Measurements from ENCODE around the gene LVRN.
A peak's percentile ranks its signal among the peaks of the same experiment; 100 is the strongest.

The LVRN gene

DNA sequence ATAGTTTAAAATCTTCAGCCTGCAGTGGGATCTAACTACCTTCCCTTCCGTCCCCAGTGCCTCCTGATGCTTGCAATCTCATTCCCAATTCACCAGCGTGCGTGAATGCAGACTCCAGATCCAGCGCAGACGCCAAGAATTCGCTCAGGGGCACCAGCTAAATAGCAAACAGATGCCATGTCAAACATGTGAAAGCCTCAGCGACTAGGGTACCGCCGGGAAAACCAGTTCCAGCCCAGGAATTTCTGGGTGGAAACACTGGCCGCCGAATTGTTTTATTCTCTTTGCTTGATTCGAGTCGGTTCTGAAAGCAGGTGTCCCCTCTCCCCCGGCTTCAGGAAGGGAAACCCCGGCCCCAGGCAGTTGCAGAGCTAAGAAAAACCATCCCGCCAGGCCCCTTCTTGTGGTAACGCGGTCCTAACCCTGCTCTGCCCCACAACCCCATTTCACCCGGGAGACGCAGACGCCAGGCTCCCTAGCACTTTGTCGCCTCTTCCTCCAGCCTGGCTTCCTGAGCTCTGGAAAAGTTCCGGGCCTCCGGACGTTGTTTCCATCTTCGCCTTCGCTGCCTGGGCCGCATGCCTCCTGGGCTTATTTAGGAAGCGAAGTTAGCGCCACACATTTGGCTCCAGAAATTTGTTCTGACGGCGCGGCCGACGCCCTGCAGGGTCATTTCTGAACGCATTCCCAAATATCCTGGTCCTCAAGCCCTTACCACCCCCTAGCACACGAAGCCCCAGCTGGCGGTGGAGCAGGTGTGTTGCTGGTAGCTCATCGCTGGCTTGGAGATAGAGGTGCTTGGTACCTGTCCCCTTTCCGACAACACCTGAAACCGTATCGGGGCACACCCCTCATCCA is 665 bp upstream of the LVRN start:
- no peak for DNase-seq (ENCODE audit: low read depth)

DNA sequence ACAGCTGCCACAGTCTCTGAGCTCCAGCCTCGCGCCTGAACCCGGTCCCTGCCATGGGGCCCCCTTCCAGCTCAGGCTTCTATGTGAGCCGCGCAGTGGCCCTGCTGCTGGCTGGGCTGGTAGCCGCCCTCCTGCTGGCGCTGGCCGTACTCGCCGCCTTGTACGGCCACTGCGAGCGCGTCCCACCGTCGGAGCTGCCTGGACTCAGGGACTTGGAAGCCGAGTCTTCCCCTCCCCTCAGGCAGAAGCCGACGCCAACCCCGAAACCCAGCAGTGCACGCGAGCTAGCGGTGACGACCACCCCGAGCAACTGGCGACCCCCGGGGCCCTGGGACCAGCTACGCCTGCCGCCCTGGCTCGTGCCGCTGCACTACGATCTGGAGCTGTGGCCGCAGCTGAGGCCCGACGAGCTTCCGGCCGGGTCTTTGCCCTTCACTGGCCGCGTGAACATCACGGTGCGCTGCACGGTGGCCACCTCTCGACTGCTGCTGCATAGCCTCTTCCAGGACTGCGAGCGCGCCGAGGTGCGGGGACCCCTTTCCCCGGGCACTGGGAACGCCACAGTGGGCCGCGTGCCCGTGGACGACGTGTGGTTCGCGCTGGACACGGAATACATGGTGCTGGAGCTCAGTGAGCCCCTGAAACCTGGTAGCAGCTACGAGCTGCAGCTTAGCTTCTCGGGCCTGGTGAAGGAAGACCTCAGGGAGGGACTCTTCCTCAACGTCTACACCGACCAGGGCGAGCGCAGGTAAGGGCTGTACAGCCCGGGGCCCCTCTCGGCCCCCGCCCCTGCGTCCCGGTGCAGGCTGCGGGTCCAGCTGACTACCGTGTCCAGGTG is 509 bp downstream of the LVRN start:
- no peak for DNase-seq (ENCODE audit: low read depth)

DNA sequence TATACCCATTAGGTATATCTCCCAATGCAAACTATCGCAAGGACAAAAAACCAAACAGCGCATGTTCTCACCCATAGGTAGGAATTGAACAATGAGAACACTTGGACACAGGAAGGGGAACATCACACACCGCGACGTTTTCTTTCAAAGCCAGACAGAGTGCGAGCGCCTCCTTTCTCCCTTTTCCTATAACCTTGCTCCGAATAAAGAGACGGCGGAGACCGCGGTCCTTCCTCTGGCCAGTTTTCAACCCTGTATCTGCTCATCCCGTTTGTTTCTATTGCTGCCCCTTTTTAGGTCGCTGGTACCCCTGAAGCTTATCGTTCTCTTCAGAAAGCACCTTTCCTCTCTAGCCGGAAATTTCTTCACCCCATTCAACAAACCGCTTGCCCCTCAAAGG is 1.3 kb downstream of the LVRN start:
- DNase-seq (ENCODE audit: low read depth): no peak

- DNase-seq (ENCODE audit: low read depth): no peak
Observed at GRCh38 chr5:115968770-115969169, 6.5 kb downstream of the LVRN start.

- no peak for DNase-seq (ENCODE audit: low read depth)
Observed at GRCh38 chr5:115977096-115977495, 14.8 kb downstream of the LVRN start.

- DNase-seq (ENCODE audit: low read depth): peak; percentile 34
Observed at GRCh38 chr5:115977988-115978387, 15.7 kb downstream of the LVRN start.

DNA sequence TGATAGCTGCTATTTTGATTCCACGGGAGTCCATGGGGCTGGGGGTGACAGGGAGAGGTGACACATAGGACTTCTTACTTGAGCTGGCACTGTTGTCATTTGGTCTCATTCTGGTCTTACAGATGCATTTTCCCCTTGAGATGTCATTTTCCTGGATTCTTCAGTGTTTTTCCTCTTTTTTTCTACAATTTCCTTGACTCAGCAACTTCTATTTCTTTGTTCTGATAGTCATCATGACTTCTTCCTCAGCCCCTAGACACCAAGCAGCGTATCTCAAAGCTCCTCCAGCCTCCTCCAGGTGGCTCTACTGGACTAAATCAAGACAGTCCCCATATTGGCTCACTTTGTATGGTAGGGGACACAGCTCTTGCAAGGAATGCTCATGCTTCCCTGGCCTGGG is 16.5 kb downstream of the LVRN start:
- no peak for DNase-seq (ENCODE audit: low read depth)

GRCh38 chr5:115979201-115980041 is 17.1 kb downstream of the LVRN start:
- no peak for DNase-seq (ENCODE audit: low read depth)

DNA sequence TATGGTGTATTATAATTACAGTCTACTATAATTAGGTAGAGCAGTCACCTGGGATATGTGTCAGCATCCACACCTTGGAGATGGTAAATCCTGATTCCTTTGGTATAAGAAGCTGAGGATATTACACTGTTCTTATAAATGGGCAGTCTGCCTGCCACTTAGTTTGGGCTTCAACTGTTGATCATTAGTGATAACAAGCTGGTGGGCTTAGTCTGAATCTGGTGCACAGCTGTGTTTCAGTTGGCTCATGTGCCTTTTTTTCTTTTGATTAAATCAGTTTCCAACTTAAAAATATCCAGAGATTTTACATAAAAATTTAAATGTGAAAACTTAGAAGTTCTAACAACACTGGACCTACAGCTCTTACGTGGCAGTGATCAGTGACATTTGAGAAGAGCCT is 21.2 kb downstream of the LVRN start:
- DNase-seq (ENCODE audit: low read depth): no peak

GRCh38 chr5:115985802-115986757 is 23.8 kb downstream of the LVRN start:
- no peak for DNase-seq (ENCODE audit: low read depth)

DNA sequence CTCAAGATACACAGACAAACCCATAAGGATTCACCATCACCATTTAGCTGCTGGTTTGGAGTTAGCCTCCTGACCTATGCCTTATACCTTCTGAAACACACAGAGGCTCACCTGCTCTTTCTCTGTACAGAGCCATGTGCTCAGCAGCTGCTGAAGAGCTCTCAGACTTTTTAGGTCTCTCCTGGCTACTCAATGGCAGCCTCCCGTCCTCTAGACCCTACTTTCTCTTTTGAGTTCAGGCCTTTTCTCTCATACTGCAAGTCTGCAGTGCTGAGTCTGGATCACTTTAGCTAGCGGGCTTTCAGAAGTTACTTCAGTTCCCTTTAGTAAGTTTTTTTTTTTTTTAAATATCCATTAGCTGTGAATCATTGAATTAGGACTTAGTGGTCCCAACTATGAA is 25.7 kb downstream of the LVRN start:
- DNase-seq (ENCODE audit: low read depth): no peak

DNA sequence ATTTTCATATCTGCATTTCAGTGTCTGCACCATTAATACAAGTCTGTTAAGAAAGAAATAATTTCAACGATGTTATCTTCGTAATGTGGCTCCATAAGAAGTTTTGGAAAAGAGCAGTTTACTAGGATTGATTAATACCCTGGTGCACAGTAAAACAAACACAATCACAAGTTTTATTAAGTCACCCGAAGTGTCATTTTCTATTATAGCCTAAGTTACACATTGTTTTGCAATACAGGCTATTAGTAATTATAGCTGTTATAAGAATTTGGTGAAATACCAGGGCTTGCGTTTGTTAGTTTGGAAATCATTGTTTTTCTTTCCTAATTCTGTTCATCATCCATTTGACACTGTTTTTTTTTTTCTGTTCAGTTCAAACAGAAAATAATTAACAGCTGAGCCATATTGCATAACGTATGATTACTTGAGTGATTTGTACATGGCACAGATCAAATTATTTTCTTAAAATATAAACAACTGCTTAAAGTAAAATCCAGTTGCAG is 30.6 kb downstream of the LVRN start:
- DNase-seq (ENCODE audit: low read depth): no peak

- DNase-seq (ENCODE audit: low read depth): no peak
Observed at GRCh38 chr5:115995351-115995750, 33.1 kb downstream of the LVRN start.

DNA sequence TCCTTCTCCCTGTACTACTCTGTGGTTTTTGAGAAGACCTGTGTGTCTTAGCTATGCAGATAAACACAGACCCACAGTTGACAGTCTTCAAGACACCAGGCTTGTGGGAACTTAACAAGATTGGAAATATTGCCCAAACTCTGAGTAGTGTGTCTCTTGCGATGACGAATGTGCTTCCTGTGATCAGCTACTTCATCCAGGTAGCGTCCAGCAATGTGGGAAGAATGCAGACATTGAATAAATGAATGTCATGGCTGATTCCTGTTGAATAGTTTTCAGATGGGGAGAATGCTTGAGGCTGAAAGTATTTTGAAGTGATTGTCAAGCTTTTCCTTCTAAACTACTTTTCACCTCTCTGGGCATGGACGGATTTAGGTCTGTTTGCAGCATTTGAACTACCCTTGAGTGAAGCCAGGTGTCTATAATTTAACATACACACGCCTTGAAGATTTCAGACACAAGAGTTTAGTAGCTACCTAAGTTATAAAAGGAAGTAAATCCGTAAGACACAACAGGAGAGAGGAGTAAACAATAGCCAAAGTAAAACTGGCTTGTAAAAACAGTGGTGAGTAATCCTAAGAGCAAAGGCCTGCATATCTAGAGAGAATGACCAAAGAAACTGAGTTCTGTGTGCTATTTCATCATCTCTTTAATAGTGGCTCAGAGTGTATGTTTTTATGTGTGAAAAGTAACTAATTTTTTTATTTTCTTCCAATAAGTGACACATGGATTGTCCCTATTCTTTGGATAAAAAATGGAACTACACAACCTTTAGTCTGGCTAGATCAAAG is 40.0 kb downstream of the LVRN start:
- no peak for DNase-seq (ENCODE audit: low read depth)

GRCh38 chr5:116004248-116004647 is 42.0 kb downstream of the LVRN start:
- DNase-seq (ENCODE audit: low read depth): no peak

DNA sequence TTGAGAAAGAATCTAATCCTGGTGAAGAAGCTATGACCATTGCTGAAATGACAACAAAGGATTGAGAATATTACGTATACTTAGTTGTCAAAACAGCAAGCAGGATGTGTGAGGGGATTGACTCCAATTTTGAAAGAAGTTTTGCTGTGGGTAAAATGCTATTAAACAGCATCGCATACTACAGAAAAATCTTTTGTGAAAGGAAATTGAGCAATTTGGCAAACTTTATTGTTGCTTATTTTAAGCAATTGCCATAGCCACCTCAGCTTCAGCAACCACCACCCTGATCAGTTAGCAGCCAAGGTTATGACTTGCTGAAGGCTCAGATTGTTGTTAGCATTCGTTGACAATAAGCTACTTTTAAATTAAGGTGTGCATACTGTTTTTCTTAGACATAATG is 47.5 kb downstream of the LVRN start:
- no peak for DNase-seq (ENCODE audit: low read depth)

DNA sequence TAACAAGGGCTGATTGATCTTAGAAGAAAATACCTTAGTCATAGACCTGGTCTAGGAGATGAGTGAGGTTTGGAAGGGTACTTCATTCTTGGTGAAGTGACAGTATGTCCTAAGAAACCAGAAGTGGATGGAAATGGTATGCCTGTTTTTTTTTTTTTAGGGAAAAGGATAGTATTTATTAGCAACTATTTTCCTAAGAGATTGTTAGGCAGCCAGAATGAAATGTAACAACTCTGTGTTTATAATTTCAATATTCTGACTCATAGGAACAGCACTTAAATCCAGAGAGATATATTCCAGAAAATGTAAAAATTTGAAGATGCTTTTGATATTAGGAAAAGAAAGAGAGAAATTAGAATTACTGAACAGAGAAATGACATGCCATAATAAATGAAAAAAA is 48.8 kb downstream of the LVRN start:
- DNase-seq (ENCODE audit: low read depth): no peak

GRCh38 chr5:116013207-116013785 is 51.0 kb downstream of the LVRN start:
- DNase-seq (ENCODE audit: low read depth): no peak

DNA sequence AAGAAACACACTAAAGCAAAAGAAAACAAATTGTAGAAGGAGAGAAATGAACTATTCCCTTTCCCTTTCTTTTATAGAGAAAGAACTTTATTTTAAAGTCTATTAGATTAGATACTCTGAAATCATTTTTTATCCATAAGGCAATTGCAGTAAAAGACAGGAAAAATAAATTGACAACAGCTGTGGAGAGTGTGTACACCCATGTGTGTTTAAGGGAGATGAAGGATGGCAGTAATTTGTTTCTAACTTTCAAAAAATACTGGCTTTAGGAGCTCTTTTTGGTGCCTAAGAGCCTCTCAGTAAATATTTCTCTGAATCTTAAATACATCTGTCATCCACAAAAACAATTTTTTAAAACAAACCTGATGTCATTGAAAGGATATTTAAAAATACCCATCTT is 51.7 kb downstream of the LVRN start:
- no peak for DNase-seq (ENCODE audit: low read depth)

DNA sequence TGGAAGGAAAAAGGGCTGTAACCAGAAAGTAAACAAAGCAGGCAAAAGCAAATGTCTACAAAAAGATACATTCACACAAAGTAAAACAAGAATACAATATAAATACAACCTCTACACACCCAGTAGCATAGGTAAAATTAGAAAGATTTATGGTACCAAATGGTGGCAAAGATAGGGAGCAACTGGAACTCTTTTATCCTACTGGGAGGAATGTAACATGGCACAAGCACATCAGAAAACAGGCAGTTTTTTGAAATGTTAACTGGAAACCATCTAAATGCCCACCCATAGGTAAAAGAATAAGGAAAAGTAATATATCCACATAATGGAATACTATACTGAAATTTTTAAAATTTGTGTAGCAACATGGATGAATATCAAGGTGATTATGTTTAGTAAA is 61.3 kb downstream of the LVRN start:
- no peak for DNase-seq (ENCODE audit: low read depth)
